Thymus (tissue), 11 donors: ENCODE results near the gene PDE5A. TPM values are rescaled to one million over a fixed set of nuclear protein-coding genes. Genes with fewer than 3 reads are reported as not detected.
"Not testable (repeated sequence)": the region's sequence is repeated elsewhere in the genome, so short reads cannot be mapped to it uniquely, and the experiment has no call there.

Source experiments
- DNase-seq, 9 donors: peaks; one replicate each; pipeline ENCODE4 v3.0.0-alpha.2; 2013; ENCODE audit warnings: low spot score in 9 of 9, low read depth in 6 of 9, missing footprints in 1 of 9
- H3K27ac ChIP-seq, 2 donors: one replicate each; pipeline ENCODE4 v1.5.1; 2013; ENCODE audit warnings: control low read depth in 1 of 2, low read depth in 1 of 2, low read length in 1 of 2, mild to moderate bottlenecking in 1 of 2, moderate library complexity in 1 of 2
- H3K27me3 ChIP-seq, 2 donors: one replicate each; pipeline ENCODE4 v1.5.1; 2013; ENCODE audit warnings: low read length in 1 of 2; ENCODE audit not compliant: control insufficient read depth in 2 of 2, insufficient read depth in 1 of 2
- H3K36me3 ChIP-seq, 2 donors: one replicate each; pipeline ENCODE4 v1.5.1; 2013; ENCODE audit warnings: low read length in 1 of 2, mild to moderate bottlenecking in 1 of 2, moderate library complexity in 1 of 2; ENCODE audit not compliant: control insufficient read depth in 2 of 2, insufficient read depth in 2 of 2
- H3K4me1 ChIP-seq, 2 donors: one replicate each; pipeline ENCODE4 v1.5.1; 2013; ENCODE audit warnings: low read length in 2 of 2; ENCODE audit not compliant: control insufficient read depth in 2 of 2, insufficient read depth in 2 of 2
- H3K4me3 ChIP-seq, 2 donors: one replicate each; pipeline ENCODE4 v1.5.1; 2013; ENCODE audit warnings: low read length in 2 of 2, control low read depth in 1 of 2, mild to moderate bottlenecking in 1 of 2
- H3K9me3 ChIP-seq, 2 donors: one replicate each; pipeline ENCODE4 v1.5.1; 2013; ENCODE audit warnings: low read length in 1 of 2, mild to moderate bottlenecking in 1 of 2; ENCODE audit not compliant: control insufficient read depth in 2 of 2, insufficient read depth in 1 of 2
- WGBS: extraction: QIAGEN DNeasy Blood & Tissue Kit; methylation state at CpG from one replicate; pipeline ENCODE4 v1.1.7; 2013; 5-methylcytosine and 5-hydroxymethylcytosine counted together
- polyA plus RNA-seq: library from polyadenylated mRNA; stranded (reverse); fragments of 200-250 nt; gene quantifications from one replicate; pipeline ENCODE4 v1.2.3, GENCODE V29; 2013
- total RNA-seq: library from RNA; stranded (reverse); fragments of 120-200 nt; gene quantifications from one replicate; pipeline ENCODE4 v1.2.4, GENCODE V29; 2013
- donor health status: healthy.

The PDE5A gene
- total and polyA plus RNA-seq, 2 donors, result 4.6 to 5.2 TPM

- no peak for DNase-seq
- Histone ChIP-seq H3K27me3 (no peaks in the 10 kb centered on the region), H3K9me3 (no peaks in the 10 kb centered on the region), H3K4me1 (no peaks in the 10 kb centered on the region), H3K36me3 (no peaks in the 10 kb centered on the region), H3K27ac (no peak overlapping the region), H3K4me3 (no peak overlapping the region)
- 86% methylated on average over 3 of the region's 3 CpGs for WGBS
These were observed 35.7 kb upstream of the PDE5A start for GRCh38 chr4:119664168-119664907.

GRCh38 chr4:119663160-119663788 lies 34.7 kb upstream of the PDE5A start:
- H3K27me3 ChIP-seq, result no peaks in the 10 kb centered on the region
- no peak overlapping the region for H3K27ac ChIP-seq
- no peaks in the 10 kb centered on the region for H3K36me3 ChIP-seq
- no peaks in the 10 kb centered on the region for H3K9me3 ChIP-seq
- no peak overlapping the region for H3K4me3 ChIP-seq
- DNase-seq, result no peak
- whole genome bisulfite sequencing, result 86% methylated on average over 1 of the region's 1 CpG
- no peaks in the 10 kb centered on the region for H3K4me1 ChIP-seq

DNA sequence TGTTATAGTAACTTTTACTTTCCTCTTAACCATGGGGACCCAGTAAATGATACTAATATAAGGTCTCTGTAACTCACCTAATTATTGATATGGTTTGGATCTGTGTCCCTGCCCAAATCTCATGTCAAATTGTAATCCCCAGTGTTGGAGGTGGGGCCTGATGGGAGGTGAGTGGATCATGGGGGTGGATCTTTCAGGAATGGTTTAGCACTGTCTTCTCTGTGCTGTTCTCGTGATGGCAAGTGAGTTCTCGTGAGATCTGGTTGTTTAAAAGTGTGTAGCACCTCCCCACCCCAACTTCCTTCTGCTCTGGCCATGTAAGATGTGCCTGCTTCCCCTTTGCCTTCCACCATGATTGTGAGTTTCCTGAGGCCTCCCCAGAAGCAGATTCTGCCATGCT lies 34.0 kb upstream of the PDE5A start:
- not testable (repeated sequence) for DNase-seq, H3K4me3 ChIP-seq, H3K27me3 ChIP-seq, H3K4me1 ChIP-seq, H3K36me3 ChIP-seq, H3K9me3 ChIP-seq, H3K27ac ChIP-seq
- 78% methylated on average over 2 of the region's 2 CpGs for WGBS

GRCh38 chr4:119661231-119661630 lies 32.6 kb upstream of the PDE5A start:
- H3K27me3 ChIP-seq, result no peaks in the 10 kb centered on the region
- 89% methylated on average over 1 of the region's 1 CpG for WGBS
- DNase-seq, result no peak
- H3K9me3 ChIP-seq, result no peaks in the 10 kb centered on the region
- no peaks in the 10 kb centered on the region for H3K36me3 ChIP-seq
- H3K4me3 ChIP-seq, result no peak overlapping the region
- H3K27ac ChIP-seq, result no peak overlapping the region
- H3K4me1 ChIP-seq, result no peaks in the 10 kb centered on the region

DNA sequence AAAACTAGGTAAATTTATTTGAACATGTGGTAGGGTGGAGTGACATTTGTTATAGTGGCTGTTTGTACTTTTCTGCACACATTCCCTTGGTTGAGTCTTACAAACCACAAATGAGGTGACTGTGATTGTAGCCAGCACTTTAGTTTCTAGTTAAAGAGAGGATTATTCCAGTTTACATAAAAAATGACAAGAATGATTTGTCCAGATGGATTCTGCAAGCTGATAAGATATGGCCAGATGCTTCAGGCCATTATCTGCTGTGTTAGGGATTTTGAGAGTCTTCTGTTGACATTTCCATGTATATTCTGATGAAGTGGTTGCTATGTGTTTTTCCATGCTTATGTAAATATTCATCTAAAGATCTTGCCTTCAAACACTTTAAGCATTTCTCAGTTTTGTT lies 31.0 kb upstream of the PDE5A start:
- Histone ChIP-seq H3K27ac (no peak overlapping the region), H3K4me1 (no peaks in the 10 kb centered on the region), H3K27me3 (no peaks in the 10 kb centered on the region), H3K9me3 (no peaks in the 10 kb centered on the region), H3K36me3 (no peaks in the 10 kb centered on the region), H3K4me3 (no peak overlapping the region)
- no peak for DNase-seq

DNA sequence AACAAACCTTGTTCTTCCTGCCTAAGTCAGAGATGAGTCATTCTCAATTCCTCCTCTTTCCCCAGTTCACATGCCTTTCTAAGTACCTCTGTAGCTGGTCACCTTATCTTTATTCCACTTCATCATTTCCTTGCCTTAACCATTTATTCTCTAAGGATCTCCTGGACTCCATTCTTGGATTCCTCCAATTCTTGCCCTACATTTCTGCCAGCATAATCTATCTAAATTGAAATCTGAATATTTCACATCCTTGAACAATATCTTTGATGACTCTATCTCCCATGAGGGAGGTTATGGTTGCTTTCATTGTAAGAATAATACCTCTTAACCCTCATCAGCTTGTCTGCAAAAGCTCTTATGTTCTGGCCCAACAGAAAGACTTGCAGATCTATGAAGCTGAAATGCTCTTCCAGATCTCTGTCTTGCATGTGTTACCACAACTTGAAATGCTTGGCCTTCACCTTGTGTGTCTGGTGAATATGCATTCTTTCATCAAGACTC lies 28.6 kb upstream of the PDE5A start:
- H3K27me3 ChIP-seq, result no peaks in the 10 kb centered on the region
- no peaks in the 10 kb centered on the region for H3K4me1 ChIP-seq
- H3K27ac ChIP-seq, result no peak overlapping the region
- no peaks in the 10 kb centered on the region for H3K36me3 ChIP-seq
- no peaks in the 10 kb centered on the region for H3K9me3 ChIP-seq
- H3K4me3 ChIP-seq, result no peak overlapping the region
- no peak for DNase-seq

GRCh38 chr4:119656342-119656741 lies 27.7 kb upstream of the PDE5A start:
- no peak overlapping the region for H3K27ac ChIP-seq
- H3K4me1 ChIP-seq, result no peaks in the 10 kb centered on the region
- no peak overlapping the region for H3K4me3 ChIP-seq
- H3K9me3 ChIP-seq, result no peaks in the 10 kb centered on the region
- no peaks in the 10 kb centered on the region for H3K36me3 ChIP-seq
- DNase-seq, result no peak
- H3K27me3 ChIP-seq, result no peaks in the 10 kb centered on the region

DNA sequence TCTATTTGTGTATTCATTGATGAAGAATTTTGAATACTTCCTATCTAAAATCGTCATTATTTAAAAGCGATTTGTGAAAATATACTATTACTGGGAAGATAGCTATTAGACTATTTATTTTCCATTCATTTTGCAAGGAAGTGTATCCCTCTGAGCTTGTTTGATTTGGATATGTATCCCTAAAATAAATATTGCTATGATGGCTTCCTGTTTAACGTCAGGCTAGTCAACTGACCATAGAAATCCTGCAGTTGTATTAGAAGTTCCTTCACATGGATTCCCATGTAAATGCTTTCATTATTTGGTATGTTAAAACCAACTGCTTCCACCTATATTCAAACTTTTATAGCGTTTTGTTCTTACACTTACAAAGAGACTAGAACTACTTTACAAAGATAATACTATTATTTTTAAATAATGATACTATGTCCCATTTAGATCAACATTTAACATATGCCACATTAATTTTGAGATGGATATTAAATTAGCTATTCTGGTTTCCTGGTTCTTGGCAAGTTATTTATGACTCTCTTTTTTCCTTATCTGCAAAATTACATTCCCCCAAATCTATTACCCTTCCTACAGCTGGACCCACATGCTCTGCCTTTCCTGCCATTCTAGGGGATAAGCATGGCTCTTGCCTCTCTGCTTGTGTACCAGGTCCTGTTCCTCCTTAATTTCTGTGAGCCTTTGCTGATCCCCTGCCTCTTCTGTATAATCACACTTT lies 26.7 kb upstream of the PDE5A start:
- Histone ChIP-seq H3K4me1 (no peaks in the 10 kb centered on the region), H3K36me3 (no peaks in the 10 kb centered on the region), H3K27ac (no peak overlapping the region), H3K9me3 (no peaks in the 10 kb centered on the region), H3K4me3 (no peak overlapping the region), H3K27me3 (no peaks in the 10 kb centered on the region)
- WGBS, result 80% methylated on average over 4 of the region's 4 CpGs
- DNase-seq, result no peak

GRCh38 chr4:119653990-119654389 lies 25.4 kb upstream of the PDE5A start:
- H3K36me3 ChIP-seq, result no peaks in the 10 kb centered on the region
- WGBS, result 95% methylated on average over 4 of the region's 4 CpGs
- no peak overlapping the region for H3K27ac ChIP-seq
- no peak overlapping the region for H3K4me3 ChIP-seq
- no peak for DNase-seq
- no peaks in the 10 kb centered on the region for H3K9me3 ChIP-seq
- H3K4me1 ChIP-seq, result no peaks in the 10 kb centered on the region
- no peaks in the 10 kb centered on the region for H3K27me3 ChIP-seq
